Mesenchymal stem cell (in vitro differentiated cells and primary cell): Measurements from ENCODE around the gene PDCD1LG2.

ENCODE experiments used
- DNase-seq: peaks from one replicate; pipeline ENCODE4 v3.0.0-alpha.2; 2013
- H2AFZ ChIP-seq: one replicate; pipeline ENCODE4 v1.6.1; 2013; ENCODE audit warnings: low read depth, mild to moderate bottlenecking, control low read depth, inconsistent platforms, low read length, moderate library complexity
- H2AK5ac ChIP-seq: 2 replicates; pipeline ENCODE4 v1.6.1; 2013; ENCODE audit warnings: low read length, moderate library complexity, mild to moderate bottlenecking, inconsistent platforms; ENCODE audit not compliant: severe bottlenecking
- H2BK120ac ChIP-seq: one replicate; pipeline ENCODE4 v1.6.1; 2013; ENCODE audit warnings: low read depth, mild to moderate bottlenecking, inconsistent platforms, low read length, moderate library complexity
- H2BK12ac ChIP-seq, 2 experiments: one replicate each; pipeline ENCODE4 v1.6.1; 2013; ENCODE audit warnings: inconsistent platforms in 2 of 2, low read length in 2 of 2, mild to moderate bottlenecking in 2 of 2, moderate library complexity in 2 of 2, control low read depth in 1 of 2
- H2BK15ac ChIP-seq: one replicate; pipeline ENCODE4 v1.6.1; 2013; ENCODE audit warnings: mild to moderate bottlenecking, low read depth, inconsistent platforms; ENCODE audit not compliant: poor library complexity, severe bottlenecking
- H2BK5ac ChIP-seq: 2 replicates; pipeline ENCODE4 v1.6.1; 2013; ENCODE audit warnings: low read depth, mild to moderate bottlenecking, low read length, control low read depth, inconsistent platforms; ENCODE audit not compliant: poor library complexity, severe bottlenecking
- H3K14ac ChIP-seq, 2 experiments: one replicate each; pipeline ENCODE4 v1.6.1; 2013; ENCODE audit warnings: inconsistent platforms in 2 of 2, low read length in 2 of 2, control low read depth in 1 of 2, mild to moderate bottlenecking in 1 of 2, moderate library complexity in 1 of 2
- H3K18ac ChIP-seq, 2 experiments: one replicate each; pipeline ENCODE4 v1.6.1; 2013; ENCODE audit warnings: inconsistent platforms in 2 of 2, low read length in 2 of 2, control low read depth in 1 of 2, low read depth in 1 of 2, mild to moderate bottlenecking in 1 of 2
- H3K23ac ChIP-seq, 2 experiments: one replicate each; pipeline ENCODE4 v1.6.1; 2013; ENCODE audit warnings: inconsistent platforms in 2 of 2, low read length in 2 of 2, mild to moderate bottlenecking in 2 of 2, moderate library complexity in 2 of 2, control low read depth in 1 of 2
- H3K27ac ChIP-seq: 2 replicates; pipeline ENCODE4 v1.5.1; 2013; ENCODE audit warnings: mild to moderate bottlenecking, moderate library complexity, low read length, control low read depth, inconsistent platforms; ENCODE audit not compliant: poor library complexity, severe bottlenecking
- H3K27me3 ChIP-seq, 2 experiments: 2 replicates each; pipeline versions ENCODE4 v1.6.1 to v1.7.0; 2013; ENCODE audit warnings: low read length in 2 of 2, mild to moderate bottlenecking in 2 of 2, moderate library complexity in 2 of 2, control low read depth in 1 of 2, inconsistent platforms in 1 of 2; ENCODE audit not compliant: control insufficient read depth in 1 of 2, insufficient read depth in 1 of 2
- H3K36me3 ChIP-seq, 2 experiments: 2 replicates each; pipeline versions ENCODE4 v1.6.1 to v1.7.0; 2013; ENCODE audit warnings: low read length in 2 of 2, control low read depth in 1 of 2, inconsistent platforms in 1 of 2, low read depth in 1 of 2, mild to moderate bottlenecking in 1 of 2; ENCODE audit not compliant: insufficient read depth in 2 of 2, control insufficient read depth in 1 of 2
- H3K4ac ChIP-seq, 2 experiments: one replicate each; pipeline ENCODE4 v1.6.1; 2013; ENCODE audit warnings: inconsistent platforms in 2 of 2, low read length in 2 of 2, mild to moderate bottlenecking in 2 of 2, moderate library complexity in 2 of 2, control low read depth in 1 of 2, low read depth in 1 of 2
- H3K4me1 ChIP-seq: 2 replicates; pipeline ENCODE4 v1.6.1; 2013; ENCODE audit warnings: low read depth, low read length, control low read depth; ENCODE audit not compliant: control insufficient read depth, insufficient read depth
- H3K4me2 ChIP-seq: 2 replicates; pipeline ENCODE4 v1.6.1; 2013; ENCODE audit warnings: low read length, mild to moderate bottlenecking, inconsistent platforms; ENCODE audit not compliant: poor library complexity, severe bottlenecking
- H3K4me3 ChIP-seq, 2 experiments: 2 replicates each; pipeline versions ENCODE4 v1.5.1 to v1.7.0; 2013; ENCODE audit warnings: low read length in 2 of 2, mild to moderate bottlenecking in 2 of 2, control low read depth in 1 of 2, low read depth in 1 of 2; ENCODE audit not compliant: insufficient read depth in 1 of 2
- H3K79me1 ChIP-seq: replicated peaks from 2 replicates; pipeline ENCODE4 v1.6.1; 2013; ENCODE audit warnings: mild to moderate bottlenecking, control low read depth, low read length, inconsistent platforms; ENCODE audit not compliant: poor library complexity, severe bottlenecking
- H3K9ac ChIP-seq: 2 replicates; pipeline ENCODE4 v1.7.0; 2013; ENCODE audit warnings: mild to moderate bottlenecking, low read length, moderate library complexity
- H3K9me3 ChIP-seq: 2 replicates; pipeline ENCODE4 v1.7.0; 2013; ENCODE audit warnings: mild to moderate bottlenecking, low read length; ENCODE audit not compliant: control insufficient read depth
- H4K8ac ChIP-seq: one replicate; pipeline ENCODE4 v1.6.1; 2013; ENCODE audit warnings: inconsistent platforms, mild to moderate bottlenecking, low read length, moderate library complexity
- H4K91ac ChIP-seq: one replicate; pipeline ENCODE4 v1.6.1; 2013; ENCODE audit warnings: mild to moderate bottlenecking, low read length, inconsistent platforms
- whole genome bisulfite sequencing: methylation state at CpG from one replicate; pipeline ENCODE4 v1.1.7; 2013; ENCODE audit warnings: mixed read lengths; 5-methylcytosine and 5-hydroxymethylcytosine counted together

PDCD1LG2 gene

DNA sequence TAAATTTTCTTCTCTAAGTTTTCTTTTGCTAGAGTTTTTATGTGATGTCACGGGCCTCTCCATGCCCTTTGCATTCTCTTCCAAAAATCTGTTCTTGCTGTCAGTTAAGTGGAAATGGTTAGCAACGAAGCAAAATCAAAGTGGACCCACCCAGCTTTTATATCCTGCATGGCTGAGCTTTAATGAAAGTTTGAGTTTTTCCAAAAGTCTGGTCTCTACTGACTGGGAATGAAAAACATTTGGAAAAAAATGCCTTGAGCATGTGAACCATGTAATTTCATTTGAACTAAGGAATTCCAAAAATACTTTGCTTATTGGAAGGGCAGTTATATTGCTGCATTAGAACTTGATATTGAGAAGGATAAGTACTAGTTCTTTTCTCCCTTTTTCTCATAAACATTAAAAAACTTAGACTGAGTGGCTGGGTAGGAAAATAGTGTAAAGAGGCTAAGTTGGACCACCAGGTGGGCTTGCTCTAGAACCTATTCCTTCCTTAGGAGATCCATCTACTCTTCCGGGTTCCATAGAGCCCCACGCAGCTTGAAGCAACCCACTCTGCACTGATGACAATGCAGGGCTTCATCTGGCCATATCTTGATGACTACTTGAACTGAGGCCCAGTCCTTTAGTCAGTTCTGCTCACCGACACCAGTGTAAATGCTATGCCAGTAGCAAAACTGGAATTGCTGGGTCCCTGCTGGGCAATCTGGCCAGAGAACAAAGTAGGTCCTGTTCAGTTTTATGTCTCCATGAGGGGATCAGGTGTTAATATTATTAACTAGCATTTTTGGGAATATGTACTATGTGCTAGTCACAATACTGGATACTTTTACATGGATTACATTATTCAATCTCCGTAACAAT, 101.2 kb downstream of the PDCD1LG2 start:
- Histone ChIP-seq H3K4me3 (no peak overlapping the region), H3K14ac (no peak overlapping the region), H3K23ac (no peak overlapping the region), H2BK120ac (no peak overlapping the region), H3K9ac (no peak overlapping the region), H2BK15ac (no peak overlapping the region), H2BK5ac (no peak overlapping the region), H3K4ac (no peak overlapping the region), H3K27ac (no peak overlapping the region), H4K8ac (no peak overlapping the region), H2BK12ac (no peak overlapping the region), H3K18ac (no peak overlapping the region), H3K36me3 (no peaks in the 10 kb centered on the region), H3K4me2 (no peak overlapping the region), H3K79me1 (peaks cover 3% of the 10 kb centered on the region), H3K9me3 (no peaks in the 10 kb centered on the region), H2AFZ (no peak overlapping the region), H4K91ac (no peak overlapping the region), H3K4me1 (peaks cover 4% of the 10 kb centered on the region), H3K27me3 (no peaks in the 10 kb centered on the region), H2AK5ac (no peak overlapping the region)
- DNase-seq = no peak
- 93% methylated on average over 5 of the region's 6 CpGs for WGBS

DNA sequence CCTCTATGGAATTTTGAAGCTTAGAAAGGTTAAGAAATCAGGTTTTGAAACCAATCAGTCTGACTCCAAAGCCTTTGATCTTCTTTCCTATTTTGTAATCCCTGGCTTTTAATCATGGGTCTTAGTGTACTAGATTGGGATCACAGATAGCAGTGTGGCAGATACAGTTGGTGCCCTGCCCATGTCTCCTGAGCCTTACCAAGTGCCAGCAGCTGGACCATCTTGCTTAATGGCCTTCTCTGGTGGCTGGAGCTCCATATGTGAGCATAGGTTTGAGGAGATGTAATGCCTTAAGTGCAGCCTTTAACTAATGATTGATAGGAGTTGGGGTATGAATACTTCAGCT, 101.8 kb downstream of the PDCD1LG2 start:
- Histone ChIP-seq H3K18ac (no peak overlapping the region), H3K79me1 (peaks cover 3% of the 10 kb centered on the region), H4K8ac (no peak overlapping the region), H2BK12ac (no peak overlapping the region), H3K4me3 (no peak overlapping the region), H2BK5ac (no peak overlapping the region), H3K27ac (no peak overlapping the region), H2AFZ (no peak overlapping the region), H3K4me1 (peaks cover 4% of the 10 kb centered on the region), H3K9ac (no peak overlapping the region), H3K14ac (no peak overlapping the region), H2AK5ac (no peak overlapping the region), H3K36me3 (no peaks in the 10 kb centered on the region), H3K27me3 (no peaks in the 10 kb centered on the region), H3K23ac (no peak overlapping the region), H3K9me3 (no peaks in the 10 kb centered on the region), H3K4ac (no peak overlapping the region), H3K4me2 (no peak overlapping the region), H2BK120ac (no peak overlapping the region), H4K91ac (no peak overlapping the region), H2BK15ac (no peak overlapping the region)
- DNase-seq = no peak

DNA sequence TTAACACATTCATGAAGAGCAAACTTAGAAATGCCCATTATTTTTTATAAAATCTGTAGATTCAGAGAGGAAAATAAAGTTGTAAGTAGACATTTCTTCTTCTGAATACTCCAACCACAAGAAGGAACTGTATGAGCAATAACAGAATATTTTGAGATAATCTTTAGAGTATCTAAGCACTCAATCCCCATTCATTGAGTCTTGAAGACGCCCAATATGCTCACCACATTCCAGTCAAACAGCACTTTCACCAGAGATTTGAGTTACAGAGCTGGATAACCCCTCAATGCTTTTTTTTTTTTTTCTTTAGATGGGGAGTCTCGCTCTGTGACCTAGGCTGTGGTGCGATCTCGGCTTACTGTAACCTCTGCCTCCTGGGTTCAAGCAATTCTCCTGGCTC, 103.9 kb downstream of the PDCD1LG2 start:
- Histone ChIP-seq H2BK120ac (no peak overlapping the region), H3K4ac (no peak overlapping the region), H3K79me1 (peaks cover 3% of the 10 kb centered on the region), H3K18ac (no peak overlapping the region), H2BK5ac (no peak overlapping the region), H3K4me1 (peaks cover 4% of the 10 kb centered on the region), H3K23ac (no peak overlapping the region), H3K14ac (no peak overlapping the region), H2BK15ac (no peak overlapping the region), H3K4me2 (no peak overlapping the region), H2BK12ac (no peak overlapping the region), H3K9me3 (no peaks in the 10 kb centered on the region), H3K36me3 (no peaks in the 10 kb centered on the region), H4K8ac (no peak overlapping the region), H3K27me3 (no peaks in the 10 kb centered on the region), H3K4me3 (no peak overlapping the region), H3K9ac (no peak overlapping the region), H2AFZ (no peak overlapping the region), H4K91ac (no peak overlapping the region), H3K27ac (no peak overlapping the region), H2AK5ac (no peak overlapping the region)
- 96% methylated on average over 4 of the region's 4 CpGs for WGBS
- DNase-seq = no peak

DNA sequence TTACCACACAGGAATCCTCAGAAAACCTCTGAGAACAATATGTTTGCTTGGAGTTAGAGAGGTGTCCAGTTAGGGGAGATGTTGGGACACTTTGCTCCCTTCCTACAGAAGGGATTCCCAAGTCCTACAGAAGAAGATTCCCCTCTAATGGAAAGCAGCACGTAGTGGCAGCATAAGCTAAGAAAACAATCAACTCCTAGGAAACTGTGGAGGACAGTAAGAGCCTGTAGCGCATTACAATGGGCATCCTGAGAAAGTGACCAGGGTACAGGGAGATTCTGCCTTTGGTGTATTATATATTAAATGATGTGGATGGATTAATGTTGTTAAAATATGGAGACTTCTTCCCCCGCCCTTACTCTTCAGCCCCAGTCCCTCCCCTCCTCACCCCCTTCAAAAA, 104.7 kb downstream of the PDCD1LG2 start:
- Histone ChIP-seq H3K9ac (no peak overlapping the region), H3K9me3 (no peaks in the 10 kb centered on the region), H3K4me2 (no peak overlapping the region), H3K4me1 (peaks cover 4% of the 10 kb centered on the region), H2BK15ac (no peak overlapping the region), H2BK12ac (no peak overlapping the region), H3K18ac (no peak overlapping the region), H2AFZ (no peak overlapping the region), H3K4ac (no peak overlapping the region), H4K91ac (no peak overlapping the region), H4K8ac (no peak overlapping the region), H3K27me3 (no peaks in the 10 kb centered on the region), H3K36me3 (no peaks in the 10 kb centered on the region), H3K4me3 (no peak overlapping the region), H3K14ac (no peak overlapping the region), H2AK5ac (no peak overlapping the region), H3K27ac (no peak overlapping the region), H2BK120ac (no peak overlapping the region), H3K23ac (no peak overlapping the region), H2BK5ac (no peak overlapping the region), H3K79me1 (peaks cover 5% of the 10 kb centered on the region)
- no peak for DNase-seq
- WGBS = 68% methylated on average over 2 of the region's 3 CpGs
